A549 (cell line): ENCODE results near the gene TMPRSS12. TPM values are rescaled to one million over a fixed set of nuclear protein-coding genes. Genes with fewer than 3 reads are reported as not detected.
A peak's percentile ranks its signal among the peaks of the same experiment; 100 is the strongest.

Source experiments
- ATAC-seq, 2 experiments: fragments of 200-7000 bp in 1 of 2; fragments of >200 bp in 1 of 2; cut with Nextera tagmentation in 1 of 2; cut with Tn5 transposase in 1 of 2; 3 replicates each; pipeline versions ENCODE4 v1.8.0 to v1.9.1; 2018 to 2020; ENCODE audit warnings: mild to moderate bottlenecking in 1 of 2, moderate library complexity in 1 of 2
- CTCF ChIA-PET: fragments of 300-600 bp; sonication (Branson Sonifier 250); formaldehyde crosslinking; extraction: SDS; loops from one replicate; lab custom pipeline; 2021; ENCODE audit warnings: antibody characterized with exemption, inconsistent platforms; lab: Yijun Ruan, JAX
- POLR2A ChIA-PET: fragments of 350-600 bp; formaldehyde crosslinking; extraction: SDS; loops from one replicate; lab custom pipeline; 2021; ENCODE audit warnings: antibody characterized with exemption, inconsistent platforms; lab: Yijun Ruan, JAX
- DNase-seq, 2 experiments: peaks; one replicate each; pipeline versions ENCODE4 v3.0.0 to v3.0.0-alpha.2; 2011 to 2016; ENCODE audit warnings: low read depth in 1 of 2, low spot score in 1 of 2
- FAIRE-seq: peaks from 2 replicates; lab custom pipeline; 2011; peaks lifted over from hg19 to GRCh38; lab: Jason Lieb, UNC
- H3K27ac ChIP-seq, 2 experiments: fragments of >200 bp; sonication (Bioruptor Twin); formaldehyde crosslinking; 3 replicates each; pipeline ENCODE4 v1.5.1; 2016 to 2017
- H3K4me1 ChIP-seq: fragments of >200 bp; sonication (Bioruptor Twin); formaldehyde crosslinking; 3 replicates; pipeline ENCODE4 v1.6.1; 2016
- H3K4me2 ChIP-seq: fragments of >200 bp; sonication (Bioruptor Twin); formaldehyde crosslinking; 3 replicates; pipeline ENCODE4 v1.6.1; 2016
- H3K4me3 ChIP-seq: fragments of >200 bp; sonication (Bioruptor Twin); formaldehyde crosslinking; 3 replicates; pipeline ENCODE4 v1.5.1; 2016
- H3K9me3 ChIP-seq: fragments of >200 bp; sonication (Bioruptor Twin); formaldehyde crosslinking; 3 replicates; pipeline ENCODE4 v1.6.1; 2016
- ATOH8 ChIP-seq: fragments of 250-450 bp; sonication (Bioruptor Pico); IDR thresholded peaks from 2 replicates; pipeline ENCODE4 v1.5.0; 2020; ENCODE audit warnings: low read depth, mild to moderate bottlenecking, moderate library complexity
- CHD2 ChIP-seq: fragments of 150-350 bp; IDR thresholded peaks from 2 replicates; pipeline ENCODE4 v1.6.1; 2014; ENCODE audit warnings: low read length; ENCODE audit not compliant: partially characterized antibody
- CTCF ChIP-seq: fragments of >200 bp; sonication (Bioruptor Twin); formaldehyde crosslinking; IDR thresholded peaks from 3 replicates; pipeline ENCODE4 v1.5.1; 2016
- ESRRA ChIP-seq: fragments of 150-350 bp; IDR thresholded peaks from 2 replicates; pipeline ENCODE4 v1.6.1; 2014; ENCODE audit warnings: mild to moderate bottlenecking, low read length, borderline replicate concordance
- FOSL2 ChIP-seq, 2 experiments: fragments of 450-650 bp in 1 of 2; fragments of >200 bp in 1 of 2; sonication (Bioruptor Twin) in 1 of 2; formaldehyde crosslinking; IDR thresholded peaks; 2 replicates each; pipeline versions ENCODE4 v1.5.0 to v1.6.1; 2016 to 2020; ENCODE audit warnings: mild to moderate bottlenecking in 1 of 2, moderate library complexity in 1 of 2
- HDAC2 ChIP-seq: fragments of 200-600 bp; sonication (generic); IDR thresholded peaks from 2 replicates; pipeline ENCODE4 v1.6.1; 2016
- HES2 ChIP-seq: fragments of >200 bp; sonication (Bioruptor Twin); formaldehyde crosslinking; IDR thresholded peaks from 2 replicates; pipeline ENCODE4 v1.6.1; 2016
- HOXB13 ChIP-seq: fragments of 250-450 bp; sonication (Bioruptor Pico); IDR thresholded peaks from 2 replicates; pipeline ENCODE4 v1.5.0; 2020; ENCODE audit warnings: low read depth, mild to moderate bottlenecking, moderate library complexity
- KDM1A ChIP-seq: fragments of 200-600 bp; sonication (generic); IDR thresholded peaks from 2 replicates; pipeline ENCODE4 v1.6.1; 2016; ENCODE audit warnings: low read depth, mild to moderate bottlenecking
- MAFK ChIP-seq: fragments of 450-650 bp; IDR thresholded peaks from 2 replicates; pipeline ENCODE4 v1.6.1; 2014; ENCODE audit not compliant: partially characterized antibody
- POLR2AphosphoS2 ChIP-seq: conservative IDR thresholded peaks from 2 replicates; pipeline ENCODE4 v1.6.1; 2012; ENCODE audit warnings: low read length, improper control_type of control experiment, inconsistent platforms
- ZFP36 ChIP-seq: fragments of 450-650 bp; IDR thresholded peaks from 2 replicates; pipeline ENCODE4 v1.6.1; 2014; ENCODE audit warnings: borderline replicate concordance; ENCODE audit not compliant: partially characterized antibody
- ZNF302 ChIP-seq: fragments of 250-450 bp; sonication (Bioruptor Pico); IDR thresholded peaks from 2 replicates; pipeline ENCODE4 v1.9.0; 2021; ENCODE audit warnings: inconsistent platforms, mild to moderate bottlenecking, moderate library complexity
- WGBS: methylation state at CpG from one replicate; pipeline ENCODE4 v1.1.6; 2017; ENCODE audit errors: missing lambda C conversion rate; 5-methylcytosine and 5-hydroxymethylcytosine counted together
- polyA minus RNA-seq: library from RNA; depleted of rRNA, polyadenylated mRNA; stranded (reverse); fragments of >200 nt; gene quantifications from 2 replicates; pipeline ENCODE4 v1.2.3, GENCODE V29; 2011; rRNA and poly(A)+ RNA removed
- polyA plus RNA-seq, 4 experiments: library from polyadenylated mRNA; depleted of rRNA in 3 of 4; stranded (reverse); fragments of >200 nt; fragmentation: RNase III in 1 of 4; extraction: RNeasy Plus Mini Kit Qiagen cat#74134 plus additional on column Dnase treatment in 1 of 4; gene quantifications; 2 replicates in 3 of 4; 3 replicates in 1 of 4; pipeline ENCODE4 v1.2.3, GENCODE V29; 2011 to 2017

TMPRSS12 gene
- not detected in 2 replicates for polyA plus RNA-seq (2011; rRNA removed)
- not detected in 2 replicates for polyA plus RNA-seq (2012; cell fraction: cytosol; rRNA removed)
- polyA plus RNA-seq (2012; cell fraction: nucleus; rRNA removed): not detected in 2 replicates
- not detected in 3 replicates for polyA plus RNA-seq (2017; fragmentation: RNase III; extraction: RNeasy Plus Mini Kit Qiagen cat#74134 plus additional on column Dnase treatment)
- not detected in 2 replicates for polyA minus RNA-seq

GRCh38 chr12:50842637-50843493 lies at the start of gene TMPRSS12:
Gene TMPRSS12 (plus strand): TSS chr12:50842926. CDS start chr12:50842965, 39 bp downstream.
- H3K4me3 ChIP-seq: no peak within 1 kb of the TSS
- no peak within 1 kb of the TSS for H3K27ac ChIP-seq
- POLR2A ChIA-PET: no interaction called here
- ATAC-seq: no peak
- FAIRE-seq: no peak
- H3K4me2 ChIP-seq: no peak within 1 kb of the TSS
- TF ChIP-seq MAFK (peak; percentile 52), POLR2AphosphoS2 (no peak)
- CTCF ChIA-PET: interaction anchor here (0.6 kb wide), 1 partner anchor 60 kb away, joined by 3 read pairs; no protein-coding TSS in a partner anchor
- no peak for DNase-seq
- 0 out of 3 replicates have a peak, but pooled peaks cover 4% of the 10 kb centered on the region for H3K4me1 ChIP-seq
- WGBS: 75% methylated on average over 35 of the region's 36 CpGs
- H3K9me3 ChIP-seq: 0 out of 3 replicates have a peak, but pooled peaks cover 4% of the 10 kb centered on the region

- 98% methylated on average over 2 of the region's 2 CpGs for WGBS
- FAIRE-seq: peak; percentile 77
- TF ChIP-seq KDM1A (peak; percentile 74; the same call in 1 of the 2 replicates), ESRRA (no peak)
These were observed 42.8 kb upstream of the TMPRSS12 start for GRCh38 chr12:50799908-50800307.

GRCh38 chr12:50803230-50803875 lies 39.4 kb upstream of the TMPRSS12 start:
- FAIRE-seq (no peak), ATAC-seq (no peak), DNase-seq (no peak)
- H3K4me1 ChIP-seq: no peaks in the 10 kb centered on the region
- ChIA-PET CTCF (interaction anchor here (0.6 to 1.4 kb wide), 2 partner anchors 38 to 63 kb away, joined by 4 to 8 read pairs; no protein-coding TSS in a partner anchor), POLR2A (no interaction called here)
- peaks cover 27% of the 10 kb centered on the region for H3K9me3 ChIP-seq
- 80% methylated on average over 2 of the region's 2 CpGs for WGBS
- H3K4me3 ChIP-seq: no peak overlapping the region
- TF ChIP-seq FOSL2 (IDR thresholded peaks at IDR 0.05): no peak
- no peak for TF ChIP-seq FOSL2 (CRISPR knock-in tag; IDR thresholded peaks at IDR 0.05)
- TF ChIP-seq HOXB13 (CRISPR knock-in tag): no peak
- TF ChIP-seq CTCF: no peak
- TF ChIP-seq CHD2: no peak
- TF ChIP-seq HES2: no peak
- no peak for TF ChIP-seq ZFP36
- no peak for TF ChIP-seq ZNF302
- TF ChIP-seq ATOH8 (CRISPR knock-in tag): no peak
- TF ChIP-seq HDAC2: no peak
- no peak overlapping the region for H3K4me2 ChIP-seq
- H3K27ac ChIP-seq: no peak overlapping the region

More at GRCh38 chr12:50799908-50800307, 42.8 kb upstream of the TMPRSS12 start:
- ChIA-PET POLR2A (no interaction called here), CTCF (no interaction called here)
- peaks cover 36% of the 10 kb centered on the region for H3K9me3 ChIP-seq
- no peak overlapping the region for H3K4me2 ChIP-seq
- ATAC-seq: no peak
- no peak overlapping the region for H3K27ac ChIP-seq
- DNase-seq: peak; percentile 18 to 44
- no peak overlapping the region for H3K4me3 ChIP-seq
- no peaks in the 10 kb centered on the region for H3K4me1 ChIP-seq
